Inferior parietal cortex (tissue), 1 donor: ENCODE results near the gene CACNA1E.
A peak's percentile ranks its signal among the peaks of the same experiment; 100 is the strongest.

ENCODE experiments used
- DNase-seq: peaks from one replicate; pipeline ENCODE4 v3.0.0-alpha.2; 2016; ENCODE audit errors: extremely low spot score

Gene CACNA1E

GRCh38 chr1:181767001-181767708, 283.8 kb downstream of the CACNA1E start:
- DNase-seq = no peak

DNA sequence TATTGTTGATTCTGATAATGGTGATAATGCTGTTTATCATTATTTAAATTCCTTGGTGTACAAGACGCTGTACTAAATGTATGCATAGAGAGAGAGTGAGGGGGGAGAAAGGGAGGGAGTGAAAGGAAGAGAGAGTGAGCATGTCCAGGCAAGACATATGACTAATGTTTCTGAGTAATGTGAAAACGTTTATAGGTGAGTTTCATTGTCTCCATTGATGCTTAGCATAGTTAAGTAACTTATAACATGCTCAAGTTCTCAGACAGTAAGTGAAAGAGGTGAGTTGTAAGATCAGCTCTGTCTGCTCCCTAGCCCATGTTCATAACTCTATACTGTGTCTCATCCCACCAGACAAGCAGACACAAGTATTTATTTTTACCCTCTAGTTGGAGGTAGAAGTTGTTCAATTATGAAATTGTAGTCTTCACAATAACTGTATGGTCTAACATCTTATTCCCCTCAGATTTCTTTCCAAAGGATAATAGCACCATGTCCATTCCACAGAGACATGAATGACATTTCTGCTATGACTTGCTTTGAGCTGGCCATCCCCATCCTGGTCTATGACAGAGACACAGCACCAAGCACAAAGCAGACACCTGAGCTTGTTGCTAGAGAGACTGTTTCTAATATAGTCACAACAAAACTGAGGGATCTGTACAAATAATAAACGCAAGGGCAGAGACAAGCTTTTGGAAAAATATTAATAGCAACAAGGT, 285.1 kb downstream of the CACNA1E start:
- no peak for DNase-seq

DNA sequence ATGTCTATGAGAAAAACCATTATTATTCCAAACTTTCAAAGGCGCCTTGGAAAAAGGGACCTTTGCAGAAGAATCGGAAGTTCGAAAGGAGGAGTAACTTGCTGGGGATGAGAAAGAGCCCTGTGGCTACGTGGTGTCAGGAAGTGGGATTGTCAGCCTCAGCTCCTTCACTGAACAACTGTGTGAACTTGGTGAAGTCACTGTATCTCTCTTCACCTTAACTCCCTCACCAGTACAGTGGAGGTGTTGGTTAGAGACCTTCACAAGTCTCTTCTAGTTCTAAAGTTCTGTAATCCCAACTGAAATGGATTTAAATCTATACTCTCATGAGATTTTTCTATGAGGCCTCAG, 285.6 kb downstream of the CACNA1E start:
- DNase-seq = no peak

- no peak for DNase-seq
Observed at GRCh38 chr1:181769846-181770245, 286.5 kb downstream of the CACNA1E start.

GRCh38 chr1:181772714-181773113, 289.4 kb downstream of the CACNA1E start:
- no peak for DNase-seq

DNA sequence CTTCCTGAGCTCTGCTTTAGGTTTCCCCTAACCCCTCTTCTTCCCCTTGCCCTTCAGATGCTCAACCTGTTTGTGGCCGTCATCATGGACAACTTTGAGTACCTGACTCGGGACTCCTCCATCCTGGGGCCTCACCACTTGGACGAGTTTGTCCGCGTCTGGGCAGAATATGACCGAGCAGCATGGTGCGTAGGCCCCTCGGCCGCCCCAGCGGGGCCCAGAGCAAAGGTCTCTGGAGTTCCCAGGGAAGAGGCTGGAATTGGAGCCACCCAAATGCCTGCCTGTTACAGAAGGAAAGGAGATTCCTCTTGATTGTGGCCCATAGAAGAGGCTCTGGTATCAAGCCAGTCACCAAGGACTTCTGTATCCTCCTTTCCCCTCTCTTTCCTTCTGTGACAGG, 292.7 kb downstream of the CACNA1E start:
- DNase-seq = no peak

DNA sequence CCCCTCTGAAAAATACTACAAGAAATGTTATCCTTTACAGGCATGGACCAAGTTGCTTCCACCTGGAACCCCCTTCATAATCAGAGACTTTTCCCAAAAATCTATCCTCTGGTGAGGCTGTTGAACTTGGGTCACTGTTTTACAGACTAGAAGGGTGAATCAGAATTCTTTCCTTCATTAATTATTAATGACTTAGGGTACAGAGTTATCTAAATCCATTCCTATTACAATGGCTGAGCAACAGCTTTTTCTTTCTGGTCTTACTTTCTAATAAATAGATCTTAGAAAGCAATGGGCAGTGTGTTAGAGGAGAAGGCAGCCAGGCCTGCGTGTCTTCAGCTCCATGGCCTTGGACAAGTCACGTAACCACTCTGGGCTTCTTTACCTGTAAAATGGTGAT, 294.0 kb downstream of the CACNA1E start:
- no peak for DNase-seq

DNA sequence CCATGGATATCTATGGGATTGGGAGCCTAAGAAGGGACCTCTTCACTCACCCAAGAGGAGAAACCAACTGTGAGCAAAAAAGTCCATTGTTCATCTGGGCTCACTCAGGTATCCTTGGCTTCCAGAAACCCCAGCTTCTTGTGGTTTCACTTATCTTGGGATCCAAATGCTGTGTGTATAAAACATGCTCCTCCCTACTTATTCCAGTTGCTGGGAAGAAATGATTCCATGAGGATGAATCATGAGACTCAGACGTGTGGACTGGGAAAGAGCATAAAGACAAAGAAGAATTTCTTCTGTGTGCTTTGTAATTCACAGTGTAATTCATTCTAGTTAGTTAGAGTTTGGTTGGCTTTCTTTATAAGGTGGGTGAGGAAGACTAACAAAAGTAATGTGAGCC, 294.5 kb downstream of the CACNA1E start:
- no peak for DNase-seq

DNA sequence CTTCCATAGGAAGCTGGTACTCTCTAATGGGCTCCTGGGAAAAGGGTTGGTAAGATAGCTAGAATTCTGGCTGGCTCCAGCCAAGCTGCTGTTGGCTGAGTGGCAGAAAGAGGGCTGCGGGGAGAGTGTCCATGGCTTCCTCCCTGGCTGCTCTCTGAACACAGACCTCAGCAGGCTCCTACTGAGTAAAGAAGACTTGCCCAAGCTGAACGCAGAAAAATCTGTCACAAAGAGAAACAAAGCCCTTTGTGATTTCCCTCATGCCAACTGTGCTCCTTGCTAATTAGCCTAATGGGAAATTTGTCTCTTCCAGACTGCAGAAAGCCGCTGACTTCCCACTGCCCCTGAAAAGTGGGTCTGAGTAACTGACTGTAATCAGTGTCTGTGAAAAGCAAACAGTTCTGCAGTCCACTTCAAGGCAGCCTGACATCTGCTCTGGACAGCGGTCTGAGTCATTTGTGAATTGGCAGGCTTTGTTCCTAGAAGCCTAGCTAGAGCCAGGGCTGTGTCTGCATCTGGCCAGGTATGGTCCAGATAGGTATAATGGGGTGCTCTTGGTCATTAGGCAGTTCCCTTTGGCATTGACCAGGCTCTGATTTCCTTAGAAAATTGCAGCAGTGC, 295.4 kb downstream of the CACNA1E start:
- no peak for DNase-seq

DNA sequence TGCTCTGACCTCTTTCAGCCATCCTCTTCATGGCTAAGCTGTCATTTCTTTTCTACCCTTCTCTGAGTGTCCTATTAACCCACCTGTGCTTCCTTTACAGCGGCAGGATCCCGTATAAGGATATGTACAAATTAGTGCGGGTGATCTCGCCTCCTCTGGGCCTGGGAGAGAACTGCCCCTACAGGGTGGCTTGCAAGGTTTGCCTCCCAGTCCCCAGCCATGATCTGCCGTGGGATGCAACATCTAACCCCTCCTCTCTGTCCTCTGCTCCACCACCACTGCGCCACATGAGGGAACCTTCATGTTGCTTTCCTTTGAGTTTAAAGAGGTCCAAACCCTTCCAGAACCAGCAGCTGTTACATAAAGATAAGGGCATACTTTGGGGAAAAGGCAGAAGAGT, 296.0 kb downstream of the CACNA1E start:
- no peak for DNase-seq

DNA sequence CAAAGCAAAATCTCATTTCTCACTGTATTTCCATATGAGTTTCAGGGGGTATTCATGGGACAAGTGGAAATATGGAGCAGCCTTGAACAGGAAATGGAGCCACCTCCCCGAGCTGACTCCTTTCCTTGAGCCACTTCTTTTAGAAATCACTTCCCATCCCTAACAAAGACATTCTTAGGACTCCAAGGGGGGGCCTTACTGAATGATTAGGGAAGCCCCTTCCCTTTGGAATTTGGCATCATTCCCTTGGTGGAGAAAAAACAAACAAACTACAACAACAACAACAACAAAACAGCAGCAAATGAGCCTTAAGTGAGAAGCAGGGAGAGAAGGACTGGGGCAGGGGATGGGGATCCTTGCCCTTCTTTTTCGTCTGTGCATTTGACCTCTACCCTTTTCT, 299.9 kb downstream of the CACNA1E start:
- DNase-seq = no peak

DNA sequence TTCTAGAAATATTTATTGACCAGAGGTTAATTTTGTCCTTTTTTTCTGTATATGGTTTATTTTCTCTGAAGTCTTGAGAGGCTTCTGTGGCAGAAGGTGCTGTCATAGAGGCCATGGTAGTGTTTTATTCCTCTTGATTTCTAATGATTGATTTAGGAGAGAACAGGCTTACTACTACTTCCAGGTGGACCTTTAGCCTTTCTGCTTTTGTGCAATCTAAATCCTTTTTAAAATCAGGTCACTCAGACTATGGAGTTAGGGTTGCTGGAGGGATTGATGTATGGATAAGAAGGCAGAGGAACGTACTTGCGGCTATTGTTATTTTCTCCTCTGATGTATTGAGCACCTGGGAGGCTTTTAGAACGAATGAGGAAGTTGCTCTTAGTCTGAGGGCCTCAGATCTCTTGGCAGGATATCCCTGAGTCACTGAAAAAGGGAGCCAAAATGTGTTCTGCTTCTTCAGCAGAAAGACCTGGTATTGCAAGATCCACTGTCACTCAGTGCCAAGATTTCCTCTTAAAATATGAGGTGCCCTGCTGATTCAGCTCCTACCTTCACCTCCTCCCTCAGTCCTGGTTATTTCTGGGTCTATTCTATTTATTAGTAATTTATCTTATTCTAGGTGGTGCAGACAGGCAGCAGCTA, 300.8 kb downstream of the CACNA1E start:
- peak; percentile 22 for DNase-seq

DNA sequence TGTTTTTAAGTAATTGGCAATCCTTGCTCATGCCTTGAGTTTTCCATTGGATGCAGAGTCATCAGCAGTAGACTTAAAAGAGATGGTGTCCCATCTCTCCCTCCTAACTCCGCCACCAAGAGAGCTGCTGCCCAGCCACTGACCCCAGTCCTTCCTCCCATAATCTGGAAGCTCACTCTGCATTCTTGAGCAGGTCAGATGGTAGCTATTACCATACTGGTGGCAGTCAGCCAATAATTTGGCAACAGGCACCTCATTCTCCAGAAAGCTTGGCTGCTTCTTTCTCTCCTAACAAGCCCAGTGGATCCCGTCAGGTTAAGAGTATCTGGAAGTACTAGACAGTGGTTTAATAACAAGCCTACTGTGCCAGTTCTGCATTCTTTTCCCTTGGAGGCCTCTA, 306.1 kb downstream of the CACNA1E start:
- DNase-seq = no peak

GRCh38 chr1:181791721-181792120, 308.4 kb downstream of the CACNA1E start:
- no peak for DNase-seq

DNA sequence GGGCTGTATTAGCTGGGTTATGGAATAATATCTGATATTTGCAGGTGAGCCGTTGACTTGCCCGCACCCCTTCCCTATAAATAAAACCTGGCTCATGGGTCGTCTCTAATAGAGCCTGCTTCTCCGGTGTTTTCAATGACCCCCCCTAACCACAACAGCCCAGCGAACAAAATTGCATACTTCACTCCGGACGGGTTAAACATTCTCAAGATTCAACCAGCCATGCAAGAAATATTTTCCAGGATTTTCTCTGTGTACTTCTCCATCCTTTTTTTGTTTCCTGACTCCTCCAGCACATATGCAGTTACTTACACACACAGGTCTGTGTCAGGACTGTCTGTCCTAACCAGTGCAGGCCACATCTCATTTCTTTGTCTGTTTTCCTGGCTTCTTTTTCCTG, 310.5 kb downstream of the CACNA1E start:
- DNase-seq = no peak

DNA sequence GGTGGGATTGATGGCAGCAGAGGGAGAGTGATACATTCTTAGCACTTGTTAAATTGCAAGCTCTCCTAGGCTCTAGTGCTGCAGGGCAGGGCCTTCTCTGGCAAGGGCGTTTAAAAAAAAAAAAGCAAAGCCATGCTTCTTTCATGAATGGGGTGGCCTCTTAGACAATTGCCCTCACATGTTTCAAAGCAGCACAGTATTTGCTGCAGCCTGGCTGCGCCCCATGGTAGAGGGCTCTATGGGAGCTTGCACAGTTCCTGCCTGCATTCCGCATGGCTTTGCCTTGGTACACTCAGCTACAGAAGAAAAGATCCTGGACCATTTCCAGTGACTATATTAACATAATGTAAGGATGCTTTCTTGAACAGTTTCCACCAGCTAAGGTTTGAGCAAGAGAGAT, 311.0 kb downstream of the CACNA1E start:
- peak; percentile 43 for DNase-seq

GRCh38 chr1:181798191-181798926, 315.0 kb downstream of the CACNA1E start:
- no peak for DNase-seq

DNA sequence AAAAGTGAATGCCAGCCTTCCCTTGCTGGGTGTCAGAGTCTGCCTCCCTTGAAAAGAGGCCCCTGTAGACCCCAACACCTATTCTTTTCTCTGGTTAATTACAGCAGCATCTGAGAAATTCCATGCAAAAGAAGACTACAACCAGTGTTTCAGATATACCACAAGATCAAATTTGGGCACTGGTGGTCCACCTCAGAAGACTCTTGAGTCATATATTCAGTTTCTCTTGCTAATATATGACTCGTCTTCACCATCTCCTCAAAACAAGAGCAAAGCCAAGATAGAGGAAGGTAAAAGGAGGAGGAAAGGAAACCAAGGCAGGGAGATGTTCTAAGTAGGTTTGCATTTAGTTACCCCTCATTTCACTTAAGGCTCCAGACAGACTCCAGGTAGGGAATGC, 318.3 kb downstream of the CACNA1E start:
- no peak for DNase-seq

DNA sequence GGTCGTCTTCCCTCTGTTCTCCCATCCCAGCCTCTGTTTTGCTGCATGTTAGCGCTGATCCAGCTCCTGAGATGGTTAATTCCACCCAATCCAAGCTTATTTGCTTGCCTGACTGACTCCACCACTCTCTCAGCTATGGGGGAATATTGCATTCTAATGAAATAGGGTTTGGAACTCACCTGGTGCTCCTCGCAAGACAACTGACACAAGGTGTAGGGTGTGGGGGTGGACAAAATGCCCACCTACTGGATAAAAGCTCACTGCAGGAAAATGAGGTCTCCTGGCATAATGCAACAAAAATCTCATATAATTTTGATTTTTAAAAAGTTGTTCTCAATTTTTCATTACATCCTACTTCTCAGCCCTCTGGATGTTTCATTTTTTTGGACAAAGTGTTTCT, 319.1 kb downstream of the CACNA1E start:
- DNase-seq = no peak

DNA sequence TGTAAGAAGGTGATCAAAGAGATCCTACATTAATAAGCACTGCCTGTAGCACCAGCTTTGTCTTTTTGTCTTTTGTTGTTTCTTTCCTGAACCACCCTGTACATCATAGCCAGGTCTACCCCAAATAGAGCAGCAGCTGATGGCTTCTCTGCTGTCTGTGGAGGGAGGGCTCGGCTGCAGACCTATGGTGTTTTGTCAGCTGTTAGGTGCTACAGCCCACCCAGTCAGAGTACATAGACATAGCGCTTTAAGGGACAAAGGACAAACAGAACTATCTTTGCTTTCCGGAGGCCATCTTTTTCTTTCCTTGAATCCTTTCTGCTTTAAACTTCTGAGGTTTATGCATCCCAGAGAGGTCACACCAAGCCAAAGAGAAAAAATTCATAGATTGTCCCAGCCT, 320.1 kb downstream of the CACNA1E start:
- DNase-seq = no peak

- no peak for DNase-seq
Observed at GRCh38 chr1:181804989-181805388, 321.7 kb downstream of the CACNA1E start.

GRCh38 chr1:181806746-181807145, 323.4 kb downstream of the CACNA1E start:
- DNase-seq = no peak
